Hepatocyte (in vitro differentiated cells): ENCODE measurements around the gene SNRNP25.

Source experiments
- CTCF ChIP-seq: fragments of 200-600 bp; sonication (generic); IDR thresholded peaks from 2 replicates; pipeline ENCODE4 v1.5.1; 2016; ENCODE audit warnings: antibody characterized with exemption, mild to moderate bottlenecking; ENCODE audit not compliant: poor library complexity
- EZH2 ChIP-seq: fragments of 200-600 bp; sonication (generic); IDR thresholded peaks from 2 replicates; pipeline ENCODE4 v1.6.1; 2016; ENCODE audit warnings: antibody characterized with exemption, mild to moderate bottlenecking, borderline replicate concordance
- EZH2phosphoT487 ChIP-seq: fragments of 200-600 bp; sonication (generic); IDR thresholded peaks from one replicate; pipeline ENCODE4 v1.6.1; 2018; ENCODE audit warnings: antibody characterized with exemption, mild to moderate bottlenecking, low read depth, moderate library complexity; ENCODE audit not compliant: unreplicated experiment, severe bottlenecking

GRCh38 chr16:34648-34987 is 19.0 kb upstream of the SNRNP25 start:
- TF ChIP-seq CTCF (no peak), EZH2phosphoT487 (no peak), EZH2 (no peak)
